MCF 10A (cell line): Measurements from ENCODE around the gene DNAH10. TPM values are rescaled to one million over a fixed set of nuclear protein-coding genes. Genes with fewer than 3 reads are reported as not detected.
A peak's percentile ranks its signal among the peaks of the same experiment; 100 is the strongest.

Experiments
- BruUV-seq: library from RNA; stranded (reverse); fragments of 400-500 nt; replicated peaks from 2 replicates; lab custom pipeline; 2021; lab: Mats Ljungman, UMichigan
- CTCF ChIA-PET: fragments of 300-600 bp; sonication (Branson Sonifier 250); formaldehyde crosslinking; extraction: SDS; loops from one replicate; lab custom pipeline; 2021; ENCODE audit warnings: antibody characterized with exemption, inconsistent platforms; lab: Yijun Ruan, JAX
- POLR2A ChIA-PET: fragments of 300-600, 350-650 bp; sonication (Branson Sonifier 250); formaldehyde crosslinking; extraction: SDS; loops from one replicate; lab custom pipeline; 2020; ENCODE audit warnings: antibody characterized with exemption, inconsistent platforms; lab: Yijun Ruan, JAX
- DNase-seq: peaks from one replicate; pipeline ENCODE4 v3.0.0-alpha.2; 2018; ENCODE audit not compliant: unreplicated experiment
- H3K27ac Mint-ChIP-seq: one replicate; pipeline ENCODE4 v1.8.0; 2022; ENCODE audit warnings: mild to moderate bottlenecking, low read depth, mixed read lengths; ENCODE audit not compliant: unreplicated experiment
- H3K27me3 Mint-ChIP-seq: one replicate; pipeline ENCODE4 v1.8.0; 2022; ENCODE audit warnings: mixed read lengths; ENCODE audit not compliant: insufficient read depth, unreplicated experiment
- H3K36me3 Mint-ChIP-seq: one replicate; pipeline ENCODE4 v1.8.0; 2022; ENCODE audit warnings: mild to moderate bottlenecking, moderate library complexity, mixed read lengths; ENCODE audit not compliant: insufficient read depth, unreplicated experiment
- H3K4me1 Mint-ChIP-seq: one replicate; pipeline ENCODE4 v1.8.0; 2022; ENCODE audit warnings: mixed read lengths; ENCODE audit not compliant: insufficient read depth, unreplicated experiment
- H3K4me3 Mint-ChIP-seq: one replicate; pipeline ENCODE4 v1.8.0; 2022; ENCODE audit warnings: mild to moderate bottlenecking, moderate library complexity, mixed read lengths; ENCODE audit not compliant: unreplicated experiment
- H3K9me3 Mint-ChIP-seq: one replicate; pipeline ENCODE4 v1.8.0; 2022; ENCODE audit warnings: mixed read lengths; ENCODE audit not compliant: unreplicated experiment
- CTCF ChIP-seq: fragments of 200-600 bp; IDR thresholded peaks from one replicate; pipeline ENCODE4 v1.8.0; 2022; ENCODE audit warnings: antibody characterized with exemption, mild to moderate bottlenecking; ENCODE audit not compliant: unreplicated experiment
- intact Hi-C: fragments of 100-400 bp; cut with micrococcal nuclease; formaldehyde crosslinking; loops from 2 replicates; pipeline ENCODE4 v1.14.1; 2022
- total RNA-seq: library from RNA; stranded (reverse); gene quantifications from 2 replicates; pipeline ENCODE4 v1.2.3, GENCODE V29; 2022

Gene DNAH10
- total RNA-seq, 1 experiment from 2014 or later, result 0.21 TPM

GRCh38 chr12:123896767-123897166 is 134.7 kb downstream of the DNAH10 start:
- TF ChIP-seq CTCF, result no peak
- no peak overlapping the region for H3K27ac Mint-ChIP-seq
- intact Hi-C loops, result no loop called here
- ChIA-PET POLR2A (no interaction called here), CTCF (interaction anchor here (0.7 kb wide), 1 partner anchor 25 kb away, joined by 3 read pairs; no protein-coding TSS in a partner anchor)
- H3K4me1 Mint-ChIP-seq, result peaks cover 3% of the 10 kb centered on the region
- H3K27me3 Mint-ChIP-seq, result peaks cover 40% of the 10 kb centered on the region
- DNase-seq, result peak; percentile 45
- H3K4me3 Mint-ChIP-seq, result no peak overlapping the region
- H3K36me3 Mint-ChIP-seq, result no peaks in the 10 kb centered on the region
- BruUV-seq, result no TSS peak
- H3K9me3 Mint-ChIP-seq, result no peaks in the 10 kb centered on the region

- Mint-ChIP-seq H3K4me3 (no peak overlapping the region), H3K27me3 (peaks cover 35% of the 10 kb centered on the region), H3K9me3 (no peaks in the 10 kb centered on the region), H3K4me1 (no peaks in the 10 kb centered on the region), H3K36me3 (no peaks in the 10 kb centered on the region), H3K27ac (no peak overlapping the region)
- POLR2A ChIA-PET, result no interaction called here
- intact Hi-C loops, result no loop called here
- no peak for TF ChIP-seq CTCF
- CTCF ChIA-PET, result no interaction called here
- BruUV-seq, result no TSS peak
- DNase-seq, result peak; percentile 76
Observed at GRCh38 chr12:123897221-123897620, 135.1 kb downstream of the DNAH10 start.

- intact Hi-C loops, result no loop called here
- ChIA-PET CTCF (no interaction called here), POLR2A (no interaction called here)
- no peak for DNase-seq
- H3K4me1 Mint-ChIP-seq, result no peaks in the 10 kb centered on the region
- BruUV-seq, result no TSS peak
- no peak overlapping the region for H3K27ac Mint-ChIP-seq
- TF ChIP-seq CTCF, result no peak
- no peaks in the 10 kb centered on the region for H3K36me3 Mint-ChIP-seq
- no peaks in the 10 kb centered on the region for H3K9me3 Mint-ChIP-seq
- H3K27me3 Mint-ChIP-seq, result peaks cover 31% of the 10 kb centered on the region
- no peak overlapping the region for H3K4me3 Mint-ChIP-seq
Observed at GRCh38 chr12:123898673-123899072, 136.6 kb downstream of the DNAH10 start.

GRCh38 chr12:123899368-123899767 is 137.3 kb downstream of the DNAH10 start:
- CTCF ChIA-PET, result no interaction called here
- no TSS peak for BruUV-seq
- intact Hi-C loops, result no loop called here
- TF ChIP-seq CTCF, result no peak
- DNase-seq, result no peak
- no peaks in the 10 kb centered on the region for H3K36me3 Mint-ChIP-seq
- H3K27ac Mint-ChIP-seq, result no peak overlapping the region
- H3K4me3 Mint-ChIP-seq, result no peak overlapping the region
- no peaks in the 10 kb centered on the region for H3K4me1 Mint-ChIP-seq
- H3K27me3 Mint-ChIP-seq, result peaks cover 38% of the 10 kb centered on the region
- POLR2A ChIA-PET, result no interaction called here
- H3K9me3 Mint-ChIP-seq, result no peaks in the 10 kb centered on the region
